Ovary (tissue), 9 donors: ENCODE data around the gene GPR15. TPM values are rescaled to one million over a fixed set of nuclear protein-coding genes. Genes with fewer than 3 reads are reported as not detected.

Source experiments
- DNase-seq, 5 donors: peaks; one replicate each; pipeline ENCODE4 v3.0.0-alpha.2; 2019 to 2020
- H3K27ac ChIP-seq, 2 donors: fragments of 200-600 bp; one replicate each; pipeline versions ENCODE4 v1.5.1 to v1.8.0; 2019 to 2022
- H3K27me3 ChIP-seq: fragments of 200-600 bp; one replicate; pipeline ENCODE4 v1.8.0; 2022
- H3K36me3 ChIP-seq: fragments of 200-600 bp; sonication (generic); one replicate; pipeline ENCODE4 v1.5.1; 2019
- H3K4me1 ChIP-seq: one replicate; pipeline ENCODE4 v1.8.1; 2013; ENCODE audit warnings: mild to moderate bottlenecking, moderate library complexity; ENCODE audit not compliant: insufficient read depth
- H3K4me3 ChIP-seq: fragments of 200-600 bp; sonication (generic); one replicate; pipeline ENCODE4 v1.5.1; 2017
- H3K9me3 ChIP-seq, 2 donors: fragments of 200-600 bp in 1 of 2; sonication (generic) in 1 of 2; one replicate each; pipeline versions ENCODE4 v1.5.1 to v1.8.1; 2013 to 2019; ENCODE audit warnings: mild to moderate bottlenecking in 1 of 2, moderate library complexity in 1 of 2
- CTCF ChIP-seq, 3 donors: fragments of 450-650 bp in 2 of 3; fragments of 200-600 bp in 1 of 3; IDR thresholded peaks; one replicate each; pipeline versions ENCODE4 v1.5.1 to v1.8.0; 2016 to 2022; ENCODE audit warnings: antibody characterized with exemption in 3 of 3, mild to moderate bottlenecking in 1 of 3
- EP300 ChIP-seq: sonication (generic); formaldehyde crosslinking; IDR thresholded peaks from one replicate; pipeline ENCODE4 v1.6.1; 2017; ENCODE audit warnings: antibody characterized with exemption
- POLR2A ChIP-seq: fragments of 450-650 bp; IDR thresholded peaks from one replicate; pipeline ENCODE4 v1.6.1; 2017; ENCODE audit warnings: antibody characterized with exemption, mild to moderate bottlenecking, moderate library complexity
- WGBS, 3 donors: extraction: QIAGEN DNeasy Blood & Tissue Kit in 1 of 3; methylation state at CpG; one replicate each; pipeline versions ENCODE4 v1.1.5 to v1.1.7; 2013 to 2017; 5-methylcytosine and 5-hydroxymethylcytosine counted together
- intact Hi-C, 4 donors: fragments of 100-400 bp; cut with DNase I; formaldehyde crosslinking; loops; one replicate each; pipeline versions ENCODE4 v1.11.0 to v1.15.1; 2022 to 2023
- polyA plus RNA-seq, 2 donors: library from polyadenylated mRNA; stranded (reverse); fragments of 200-250 nt in 1 of 2; fragments of 350-450 nt in 1 of 2; fragmentation: Illumina TruSeq in 1 of 2; extraction: RNeasy Lipid Tissue Mini Kit (QIAGEN cat#74804) in 1 of 2; gene quantifications; one replicate each; pipeline ENCODE4 v1.2.3, GENCODE V29; 2013 to 2014
- total RNA-seq, 7 donors: library from RNA; depleted of rRNA in 2 of 7; stranded (reverse); fragments of >200 nt in 2 of 7; fragmentation: NEBNext Ultra II Directional in 3 of 7; extraction: Animal tissue kit (Norgen Biotek cat#: 25700) in 3 of 7; gene quantifications; one replicate each; pipeline versions ENCODE4 v1.1.0 to v1.2.4, GENCODE V29; 2016 to 2023
- donor health status: DM: no; HTN: no; CAD: no; lungs with moderate emphysema.
- donor health status: DM: no; HTN: no; CAD: no.
- donor health status: Bipolar disorder and iron deficiency.
- donor health status: DM: yes; HTN: yes; CAD: no.
- donor health status: DM: no; HTN: no; CAD: no.
- donor health status: DM: yes; HTN: yes; CAD: no.

GPR15 gene
- total and polyA plus RNA-seq, 9 donors = 0.23 TPM; not detected in 8

- H3K4me1 ChIP-seq = no peaks in the 10 kb centered on the region
- no peak for DNase-seq
- intact Hi-C loops = no loop called here
- H3K27ac ChIP-seq = no peak overlapping the region
- WGBS, 3 donors = 63 to 68% (median 67%) methylated on average over 5 of the region's 5 CpGs
- H3K27me3 ChIP-seq = no peaks in the 10 kb centered on the region
- TF ChIP-seq EP300 (no peak), POLR2A (no peak), CTCF (IDR thresholded peaks at IDR 0.05) (no peak)
- no peak overlapping the region for H3K4me3 ChIP-seq
- no peaks in the 10 kb centered on the region for H3K36me3 ChIP-seq
- no peaks in the 10 kb centered on the region for H3K9me3 ChIP-seq
Observed at GRCh38 chr3:98548544-98548943, 16.8 kb downstream of the GPR15 start.

GRCh38 chr3:98550833-98551232 lies 19.1 kb downstream of the GPR15 start:
- Histone ChIP-seq H3K4me1 (no peaks in the 10 kb centered on the region), H3K27me3 (no peaks in the 10 kb centered on the region), H3K36me3 (no peaks in the 10 kb centered on the region), H3K4me3 (no peak overlapping the region), H3K9me3 (no peaks in the 10 kb centered on the region), H3K27ac (no peak overlapping the region)
- TF ChIP-seq CTCF (IDR thresholded peaks at IDR 0.05) (no peak), EP300 (no peak), POLR2A (no peak)
- 89 to 94% (median 93%) methylated on average over 3 of the region's 3 CpGs for WGBS, 3 donors
- intact Hi-C loops = no loop called here
- no peak for DNase-seq

- DNase-seq = no peak
- TF ChIP-seq CTCF (IDR thresholded peaks at IDR 0.05) = no peak
- no peak for TF ChIP-seq EP300
- no peak for TF ChIP-seq POLR2A
- Histone ChIP-seq H3K27me3 (no peaks in the 10 kb centered on the region), H3K4me1 (no peaks in the 10 kb centered on the region), H3K9me3 (no peaks in the 10 kb centered on the region), H3K36me3 (no peaks in the 10 kb centered on the region), H3K4me3 (no peak overlapping the region), H3K27ac (no peak overlapping the region)
- 81 to 92% (median 92%) methylated on average over 2 of the region's 2 CpGs for WGBS, 3 donors
- intact Hi-C loops = no loop called here
Observed at GRCh38 chr3:98551236-98551635, 19.5 kb downstream of the GPR15 start.

- H3K27me3 ChIP-seq = no peaks in the 10 kb centered on the region
- 51 to 58% (median 57%) methylated on average over 3 of the region's 3 CpGs for WGBS, 3 donors
- TF ChIP-seq POLR2A (no peak), EP300 (no peak), CTCF (IDR thresholded peaks at IDR 0.05) (no peak)
Observed at GRCh38 chr3:98551754-98552153, 20.0 kb downstream of the GPR15 start.

More at GRCh38 chr3:98551754-98552153, 20.0 kb downstream of the GPR15 start:
- Histone ChIP-seq H3K4me3 (no peak overlapping the region), H3K4me1 (no peaks in the 10 kb centered on the region), H3K36me3 (no peaks in the 10 kb centered on the region), H3K27ac (no peak overlapping the region), H3K9me3 (no peaks in the 10 kb centered on the region)
- DNase-seq = no peak
- intact Hi-C loops = no loop called here
